Osteoblast (primary cell): ENCODE measurements around the gene TNF. TPM values are rescaled to one million over a fixed set of nuclear protein-coding genes. Genes with fewer than 3 reads are reported as not detected.

Source experiments
- DNase-seq: peaks from one replicate; pipeline ENCODE4 v3.0.0; 2011; ENCODE audit warnings: low spot score, mixed read lengths; ENCODE audit not compliant: insufficient read length; ENCODE audit errors: missing footprints
- H2AFZ ChIP-seq: 2 replicates; pipeline ENCODE4 v1.6.0; 2011; ENCODE audit warnings: mild to moderate bottlenecking, low read length
- H3K27ac ChIP-seq: 2 replicates; pipeline ENCODE4 v1.5.1; 2011; ENCODE audit warnings: mild to moderate bottlenecking, low read depth, low read length, moderate library complexity
- H3K27me3 ChIP-seq: 2 replicates; pipeline ENCODE4 v1.6.0; 2012; ENCODE audit warnings: mild to moderate bottlenecking, control low read depth, inconsistent platforms, low read length, moderate library complexity; ENCODE audit not compliant: insufficient read depth
- H3K36me3 ChIP-seq: 2 replicates; pipeline ENCODE4 v1.5.1; 2011; ENCODE audit warnings: mild to moderate bottlenecking, low read length, control low read depth, moderate library complexity; ENCODE audit not compliant: insufficient read depth
- H3K4me1 ChIP-seq: 2 replicates; pipeline ENCODE4 v1.5.1; 2011; ENCODE audit warnings: mild to moderate bottlenecking, low read length, control low read depth, moderate library complexity; ENCODE audit not compliant: insufficient read depth
- H3K4me2 ChIP-seq: 2 replicates; pipeline ENCODE4 v1.6.0; 2011; ENCODE audit warnings: mild to moderate bottlenecking, low read length; ENCODE audit not compliant: insufficient read depth
- H3K4me3 ChIP-seq: fragments of 200-600 bp; sonication (generic); 3 replicates; pipeline ENCODE4 v1.5.1; 2012; ENCODE audit warnings: mild to moderate bottlenecking, low read length, inconsistent platforms; ENCODE audit not compliant: insufficient read depth
- H3K79me2 ChIP-seq: 2 replicates; pipeline ENCODE4 v1.6.0; 2012; ENCODE audit warnings: mild to moderate bottlenecking, low read length, control low read depth, inconsistent platforms; ENCODE audit not compliant: insufficient read depth
- H3K9me3 ChIP-seq: 2 replicates; pipeline ENCODE4 v1.5.1; 2011; ENCODE audit warnings: low read depth, low read length, control low read depth
- H4K20me1 ChIP-seq: 2 replicates; pipeline ENCODE4 v1.6.0; 2012; ENCODE audit warnings: mild to moderate bottlenecking, low read length, control low read depth; ENCODE audit not compliant: insufficient read depth
- total RNA-seq: library from RNA; depleted of rRNA; stranded (reverse); fragments of >200 nt; gene quantifications from 2 replicates; pipeline ENCODE4 v1.2.3, GENCODE V29; 2012
- TF ChIP-seq, protein P1 (sequence below): IDR thresholded peaks from 2 replicates; pipeline ENCODE4 v1.5.1; 2011; ENCODE audit warnings: mild to moderate bottlenecking, low read depth, low read length, moderate library complexity; ENCODE audit errors: extremely low read depth

Gene TNF
- total RNA-seq, 1 donor, result not detected

DNA sequence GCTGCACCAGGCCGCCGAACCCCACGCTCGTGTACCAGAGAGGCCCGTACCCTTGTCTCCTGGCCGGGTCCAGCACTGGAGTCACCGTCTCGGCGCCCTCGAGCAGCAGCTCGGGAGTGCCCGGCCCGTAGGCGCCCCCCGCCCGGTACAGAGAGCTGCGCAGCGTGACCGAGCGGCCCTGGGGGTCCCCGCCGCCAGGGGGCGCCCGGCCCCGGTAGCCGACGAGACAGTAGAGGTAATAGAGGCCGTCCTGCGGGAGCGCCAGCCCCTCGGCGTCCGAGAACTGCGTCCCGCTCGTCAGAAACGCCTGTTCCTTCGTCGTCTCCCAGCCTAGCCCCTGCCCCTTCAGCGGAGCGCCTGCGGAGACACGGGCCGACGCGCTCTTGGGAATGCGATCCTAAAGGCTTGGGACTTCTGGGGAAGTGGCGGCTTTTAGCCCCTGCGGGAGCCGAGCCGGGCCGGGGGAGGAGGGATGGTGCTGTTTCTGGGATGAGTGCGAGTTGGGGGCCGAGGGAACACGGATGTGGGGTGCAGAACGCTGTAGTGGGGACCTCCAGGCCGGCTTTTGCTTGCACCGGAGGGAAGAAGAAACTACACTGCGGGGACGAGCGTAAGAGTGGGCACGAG lies 5.6 kb downstream of the TNF start:
- Histone ChIP-seq H3K9me3 (no peaks in the 10 kb centered on the region), H2AFZ (peak overlapping the region; percentile 98), H3K36me3 (no peaks in the 10 kb centered on the region), H3K4me1 (peaks cover 12% of the 10 kb centered on the region), H3K4me2 (peak overlapping the region; percentile 97), H3K4me3 (peak overlapping the region; percentile 95), H3K27me3 (no peaks in the 10 kb centered on the region), H3K79me2 (no peaks in the 10 kb centered on the region), H3K27ac (peak overlapping the region; percentile 48), H4K20me1 (no peaks in the 10 kb centered on the region)
- DNase-seq, result peak; percentile 99
- TF ChIP-seq, protein P1, sequence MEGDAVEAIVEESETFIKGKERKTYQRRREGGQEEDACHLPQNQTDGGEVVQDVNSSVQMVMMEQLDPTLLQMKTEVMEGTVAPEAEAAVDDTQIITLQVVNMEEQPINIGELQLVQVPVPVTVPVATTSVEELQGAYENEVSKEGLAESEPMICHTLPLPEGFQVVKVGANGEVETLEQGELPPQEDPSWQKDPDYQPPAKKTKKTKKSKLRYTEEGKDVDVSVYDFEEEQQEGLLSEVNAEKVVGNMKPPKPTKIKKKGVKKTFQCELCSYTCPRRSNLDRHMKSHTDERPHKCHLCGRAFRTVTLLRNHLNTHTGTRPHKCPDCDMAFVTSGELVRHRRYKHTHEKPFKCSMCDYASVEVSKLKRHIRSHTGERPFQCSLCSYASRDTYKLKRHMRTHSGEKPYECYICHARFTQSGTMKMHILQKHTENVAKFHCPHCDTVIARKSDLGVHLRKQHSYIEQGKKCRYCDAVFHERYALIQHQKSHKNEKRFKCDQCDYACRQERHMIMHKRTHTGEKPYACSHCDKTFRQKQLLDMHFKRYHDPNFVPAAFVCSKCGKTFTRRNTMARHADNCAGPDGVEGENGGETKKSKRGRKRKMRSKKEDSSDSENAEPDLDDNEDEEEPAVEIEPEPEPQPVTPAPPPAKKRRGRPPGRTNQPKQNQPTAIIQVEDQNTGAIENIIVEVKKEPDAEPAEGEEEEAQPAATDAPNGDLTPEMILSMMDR, result peak; percentile 81

DNA sequence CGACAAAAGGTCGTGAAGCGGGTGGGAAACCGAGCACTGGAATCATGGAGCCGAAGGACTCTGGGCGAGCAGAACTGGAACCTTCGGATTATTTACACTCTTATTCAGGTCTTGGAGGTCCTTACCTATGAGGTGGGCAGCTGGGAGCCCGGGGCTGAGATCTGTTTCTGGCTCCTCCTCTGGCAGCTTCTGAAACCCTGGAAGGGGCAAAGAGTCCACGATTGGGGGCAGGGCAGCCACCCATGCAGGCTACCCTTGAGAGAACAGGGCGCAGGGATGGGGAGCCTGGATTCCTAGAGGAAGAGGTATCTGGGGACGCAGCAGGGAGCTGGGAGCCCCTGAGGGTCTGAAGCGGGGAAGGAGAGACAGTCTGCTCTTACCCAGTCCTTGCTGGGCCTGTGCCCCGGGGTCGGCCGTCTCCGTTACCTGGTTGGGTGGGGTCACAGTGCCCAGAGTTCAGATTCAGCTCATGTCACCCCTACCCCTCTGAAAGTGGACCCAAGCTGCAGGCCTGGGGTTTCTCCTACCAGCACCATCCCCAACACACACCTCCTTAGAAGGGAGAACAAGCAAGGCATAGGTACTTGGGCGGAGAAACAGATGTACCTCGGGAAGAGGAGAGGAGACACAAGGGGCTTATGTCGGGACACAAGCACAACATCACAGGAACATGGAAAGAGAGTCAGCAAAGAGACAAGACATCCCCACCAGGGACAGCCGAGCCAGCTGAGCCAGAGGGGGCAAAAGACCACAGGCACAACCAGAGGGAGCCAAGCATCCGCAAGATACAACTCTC lies 6.3 kb downstream of the TNF start:
- no peaks in the 10 kb centered on the region for H3K27me3 ChIP-seq
- peak; percentile 77 for DNase-seq
- peak overlapping the region; percentile 97 for H3K4me2 ChIP-seq
- H3K4me1 ChIP-seq, result peaks cover 12% of the 10 kb centered on the region
- H3K36me3 ChIP-seq, result no peaks in the 10 kb centered on the region
- TF ChIP-seq, protein P1, result no peak
- peak overlapping the region; percentile 95 for H3K4me3 ChIP-seq
- no peaks in the 10 kb centered on the region for H3K79me2 ChIP-seq
- no peaks in the 10 kb centered on the region for H4K20me1 ChIP-seq
- no peaks in the 10 kb centered on the region for H3K9me3 ChIP-seq
- peak overlapping the region; percentile 98 for H2AFZ ChIP-seq
- H3K27ac ChIP-seq, result peak overlapping the region; percentile 48

DNA sequence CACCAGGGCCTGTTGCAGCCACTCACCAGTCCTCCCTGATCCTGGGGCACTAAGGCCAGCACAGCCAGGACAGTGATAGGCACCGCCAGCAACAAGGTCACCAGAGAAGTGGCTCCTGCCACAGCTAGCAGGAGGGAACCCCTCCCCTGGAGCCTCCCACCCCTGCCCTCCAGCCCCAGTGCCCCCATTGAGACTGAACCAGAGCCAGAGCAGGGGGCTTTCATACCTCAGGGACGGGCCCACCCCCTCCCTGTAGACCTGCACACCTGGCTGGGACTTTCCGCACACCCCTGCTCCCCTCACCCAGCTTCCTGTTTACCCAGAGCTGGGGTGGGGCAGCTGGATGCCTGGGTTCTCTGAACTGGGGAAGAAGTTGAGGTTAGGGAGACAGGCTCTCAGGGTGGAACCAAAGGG lies 6.9 kb downstream of the TNF start, which contains the start of gene LTB:
Gene LTB (minus strand): TSS at position 195 of the 414 bp plus-strand sequence. CDS start 7 bp downstream, at position 188.
- Histone ChIP-seq H3K79me2 (no peaks in the 10 kb centered on the region), H3K4me3 (peak within 1 kb of the TSS; percentile 95), H3K27me3 (no peaks in the 10 kb centered on the region), H3K9me3 (no peaks in the 10 kb centered on the region), H3K4me1 (peaks cover 12% of the 10 kb centered on the region), H3K36me3 (no peaks in the 10 kb centered on the region), H3K27ac (peak within 1 kb of the TSS; percentile 48), H2AFZ (peak within 1 kb of the TSS; percentile 98), H4K20me1 (no peaks in the 10 kb centered on the region), H3K4me2 (peak within 1 kb of the TSS; percentile 97)
- TF ChIP-seq, protein P1, result no peak
- peak; percentile 54 for DNase-seq

DNA sequence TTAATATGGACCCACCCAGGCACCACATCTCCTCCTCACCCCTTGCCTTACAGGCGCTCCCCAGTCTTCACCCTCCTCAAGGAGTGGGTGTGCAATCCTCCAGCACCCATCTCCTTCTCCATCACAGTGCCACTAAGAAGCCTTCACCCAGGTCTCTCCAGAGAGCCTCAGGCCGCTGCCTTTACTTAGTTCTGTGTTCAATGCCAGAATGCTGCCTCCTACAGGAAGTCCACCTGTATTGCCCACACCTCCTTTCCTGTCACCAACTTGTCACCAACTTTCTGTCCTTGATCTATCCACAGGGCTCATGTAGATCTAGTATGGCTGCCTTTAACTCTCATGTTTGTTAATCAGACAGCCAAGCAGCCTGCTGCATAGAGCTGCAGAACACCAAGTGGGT lies 10.1 kb downstream of the TNF start:
- H3K79me2 ChIP-seq, result no peaks in the 10 kb centered on the region
- H3K9me3 ChIP-seq, result no peaks in the 10 kb centered on the region
- H2AFZ ChIP-seq, result no peak overlapping the region
- TF ChIP-seq, protein P1, result peak; percentile 34
- H3K27me3 ChIP-seq, result no peaks in the 10 kb centered on the region
- no peak overlapping the region for H3K27ac ChIP-seq
- H4K20me1 ChIP-seq, result no peaks in the 10 kb centered on the region
- H3K4me1 ChIP-seq, result peaks cover 15% of the 10 kb centered on the region
- H3K4me3 ChIP-seq, result no peak overlapping the region
- no peak overlapping the region for H3K4me2 ChIP-seq
- DNase-seq, result peak; percentile 30
- no peaks in the 10 kb centered on the region for H3K36me3 ChIP-seq
